PC-3 (cell line): ENCODE measurements around the gene CERK. TPM values are rescaled to one million over a fixed set of nuclear protein-coding genes. Genes with fewer than 3 reads are reported as not detected.

Source experiments
- ATAC-seq: fragments of 200-7000 bp; cut with Tn5 transposase; 2 replicates; pipeline ENCODE4 v1.9.1; 2020; ENCODE audit warnings: mild to moderate bottlenecking, moderate library complexity
- BruUV-seq: library from RNA; stranded (reverse); fragments of 400-500 nt; replicated peaks from 2 replicates; lab custom pipeline; 2021; lab: Mats Ljungman, UMichigan
- CTCF ChIA-PET: fragments of 300-600 bp; sonication (Branson Sonifier 250); formaldehyde crosslinking; loops from one replicate; lab custom pipeline; 2022; ENCODE audit warnings: antibody characterized with exemption; lab: Charles Lee
- POLR2A ChIA-PET: fragments of 300-600 bp; sonication (Branson Sonifier 250); formaldehyde crosslinking; loops from one replicate; lab custom pipeline; 2022; ENCODE audit warnings: antibody characterized with exemption; ENCODE audit not compliant: unreplicated experiment; lab: Charles Lee
- DNase-seq: peaks from one replicate; pipeline ENCODE4 v3.0.0-alpha.2; 2015
- H2AFZ ChIP-seq: fragments of 300-600 bp; sonication (generic); 2 replicates; pipeline ENCODE4 v1.6.0; 2016; ENCODE audit warnings: antibody characterized with exemption, low read length
- H3F3A ChIP-seq: fragments of 300-600 bp; sonication (generic); one replicate; pipeline ENCODE4 v1.6.0; 2017; ENCODE audit warnings: antibody characterized with exemption, low read length, control low read depth, mild to moderate bottlenecking; ENCODE audit not compliant: unreplicated experiment
- H3K27ac ChIP-seq: fragments of 300-600 bp; sonication (generic); 2 replicates; pipeline ENCODE4 v1.5.1; 2016; ENCODE audit warnings: mild to moderate bottlenecking, low read length
- H3K27me3 ChIP-seq: fragments of 300-600 bp; sonication (generic); 2 replicates; pipeline ENCODE4 v1.6.1; 2016; ENCODE audit warnings: low read length, mixed read lengths
- H3K36me3 ChIP-seq: fragments of 300-600 bp; sonication (generic); 2 replicates; pipeline ENCODE4 v1.6.1; 2016; ENCODE audit warnings: low read depth, mixed run types, low read length, mixed read lengths
- H3K4me1 ChIP-seq: fragments of 300-600 bp; sonication (generic); 2 replicates; pipeline ENCODE4 v1.5.1; 2016; ENCODE audit warnings: low read length; ENCODE audit not compliant: insufficient read depth
- H3K4me2 ChIP-seq: fragments of 300-600 bp; sonication (generic); 2 replicates; pipeline ENCODE4 v1.6.0; 2016; ENCODE audit warnings: low read length
- H3K4me3 ChIP-seq: fragments of 300-600 bp; sonication (generic); 2 replicates; pipeline ENCODE4 v1.5.1; 2016; ENCODE audit warnings: mild to moderate bottlenecking, low read length, mixed read lengths
- H3K79me2 ChIP-seq: fragments of 300-600 bp; sonication (generic); 2 replicates; pipeline ENCODE4 v1.6.1; 2017; ENCODE audit warnings: low read length, mixed read lengths
- H3K9ac ChIP-seq: fragments of 300-600 bp; sonication (generic); 2 replicates; pipeline ENCODE4 v1.6.0; 2016; ENCODE audit warnings: mild to moderate bottlenecking, low read length
- H3K9me2 ChIP-seq: fragments of 300-600 bp; sonication (generic); replicated peaks from 2 replicates; pipeline ENCODE4 v1.6.1; 2016; ENCODE audit warnings: mixed run types, low read length, mixed read lengths
- H3K9me3 ChIP-seq: fragments of 300-600 bp; sonication (generic); 2 replicates; pipeline ENCODE4 v1.6.1; 2016; ENCODE audit warnings: low read length, mixed read lengths
- H4K20me1 ChIP-seq: fragments of 300-600 bp; sonication (generic); 2 replicates; pipeline ENCODE4 v1.6.1; 2016; ENCODE audit warnings: low read length, mixed read lengths
- CTCF ChIP-seq: fragments of 300-600 bp; sonication (generic); conservative IDR thresholded peaks from 2 replicates; pipeline ENCODE4 v1.5.1; 2017; ENCODE audit warnings: antibody characterized with exemption, low read depth, mild to moderate bottlenecking, low read length
- EZH2 ChIP-seq: fragments of 300-600 bp; sonication (generic); IDR thresholded peaks from one replicate; pipeline ENCODE4 v1.6.1; 2017; ENCODE audit warnings: antibody characterized with exemption, mild to moderate bottlenecking, low read length; ENCODE audit not compliant: unreplicated experiment
- EZH2phosphoT487 ChIP-seq: fragments of 300-600 bp; sonication (generic); IDR thresholded peaks from 2 replicates; pipeline ENCODE4 v1.6.1; 2018; ENCODE audit warnings: mild to moderate bottlenecking, antibody characterized with exemption, low read length, borderline replicate concordance
- intact Hi-C: fragments of 100-400 bp; cut with micrococcal nuclease; formaldehyde crosslinking; loops from 2 replicates; pipeline ENCODE4 v1.9.0; 2023
- total RNA-seq: library from RNA; depleted of rRNA; stranded (reverse); fragments of >200 nt; gene quantifications from 2 replicates; pipeline ENCODE4 v1.2.3, GENCODE V29; 2014

Gene CERK
- total RNA-seq, 1 experiment from 2014 or later = 21.6 TPM

GRCh38 chr22:46758121-46758520 lies 20.1 kb upstream of the CERK start:
- Histone ChIP-seq H2AFZ (no peak overlapping the region), H3K36me3 (peaks cover 8% of the 10 kb centered on the region; the same call in 1 of the 2 replicates), H3K27ac (no peak overlapping the region), H3K4me1 (peaks cover 22% of the 10 kb centered on the region), H3K9me3 (0 out of 2 replicates have a peak, but pooled peaks cover 4% of the 10 kb centered on the region), H3F3A (no peaks in the 10 kb centered on the region), H3K79me2 (peaks cover 27% of the 10 kb centered on the region), H3K4me3 (no peak overlapping the region), H3K27me3 (no peaks in the 10 kb centered on the region), H3K4me2 (no peak overlapping the region), H3K9ac (no peak overlapping the region), H4K20me1 (no peaks in the 10 kb centered on the region), H3K9me2 (no peaks in the 10 kb centered on the region)
- no TSS peak for BruUV-seq
- ATAC-seq (no peak), DNase-seq (no peak)
- intact Hi-C loops = no loop called here
- TF ChIP-seq CTCF (no peak), EZH2 (no peak), EZH2phosphoT487 (no peak)
- CTCF ChIA-PET = interaction anchor here (1.0 kb wide), 1 partner anchor 194 kb away, joined by 3 read pairs; no protein-coding TSS in a partner anchor
- POLR2A ChIA-PET = no interaction called here

- Histone ChIP-seq H2AFZ (no peak overlapping the region), H4K20me1 (no peaks in the 10 kb centered on the region), H3K79me2 (peaks cover 17% of the 10 kb centered on the region), H3K9me3 (0 out of 2 replicates have a peak, but pooled peaks cover 4% of the 10 kb centered on the region), H3K27me3 (no peaks in the 10 kb centered on the region), H3K4me3 (no peak overlapping the region), H3K9me2 (no peaks in the 10 kb centered on the region), H3K9ac (no peak overlapping the region), H3F3A (no peaks in the 10 kb centered on the region), H3K27ac (no peak overlapping the region), H3K36me3 (peaks cover 8% of the 10 kb centered on the region; the same call in 1 of the 2 replicates), H3K4me2 (no peak overlapping the region), H3K4me1 (peaks cover 23% of the 10 kb centered on the region)
- ATAC-seq (no peak), DNase-seq (no peak)
- no TSS peak for BruUV-seq
- intact Hi-C loops = no loop called here
- CTCF ChIA-PET = no interaction called here
- TF ChIP-seq EZH2 = no peak
- no peak for TF ChIP-seq CTCF
- TF ChIP-seq EZH2phosphoT487 = no peak
- POLR2A ChIA-PET = no interaction called here
Observed at GRCh38 chr22:46757104-46757503, 19.1 kb upstream of the CERK start.

- ATAC-seq = no peak
- no peak for DNase-seq
- intact Hi-C loops = no loop called here
Observed at GRCh38 chr22:46756097-46756496, 18.0 kb upstream of the CERK start.

More at GRCh38 chr22:46756097-46756496, 18.0 kb upstream of the CERK start:
- peaks cover 7% of the 10 kb centered on the region for H3K79me2 ChIP-seq
- H3K4me3 ChIP-seq = no peak overlapping the region
- POLR2A ChIA-PET = no interaction called here
- no peak overlapping the region for H3K4me2 ChIP-seq
- CTCF ChIA-PET = no interaction called here
- H3F3A ChIP-seq = no peaks in the 10 kb centered on the region
- no peaks in the 10 kb centered on the region for H4K20me1 ChIP-seq
- H3K4me1 ChIP-seq = peaks cover 18% of the 10 kb centered on the region
- no peak overlapping the region for H3K9ac ChIP-seq
- H3K27ac ChIP-seq = no peak overlapping the region
- BruUV-seq = no TSS peak
- no peaks in the 10 kb centered on the region for H3K27me3 ChIP-seq
- no peaks in the 10 kb centered on the region for H3K9me2 ChIP-seq
- 0 out of 2 replicates have a peak, but pooled peaks cover 4% of the 10 kb centered on the region for H3K9me3 ChIP-seq
- H3K36me3 ChIP-seq = peaks cover 8% of the 10 kb centered on the region; the same call in 1 of the 2 replicates
- TF ChIP-seq CTCF (no peak), EZH2 (no peak), EZH2phosphoT487 (no peak)
- no peak overlapping the region for H2AFZ ChIP-seq
